CD4-positive, alpha-beta T cell treated with Interferon alpha-2 for 1 hour (primary cell): ENCODE data around the gene LTB4R.

ENCODE experiments used
- DNase-seq, 2 donors: peaks; one replicate each; pipeline ENCODE4 v3.0.0-alpha.2; 2020 to 2022

LTB4R gene

GRCh38 chr14:24279301-24280186 is 31.8 kb upstream of the LTB4R start:
- peak; percentile 59 to 71 for DNase-seq

DNA sequence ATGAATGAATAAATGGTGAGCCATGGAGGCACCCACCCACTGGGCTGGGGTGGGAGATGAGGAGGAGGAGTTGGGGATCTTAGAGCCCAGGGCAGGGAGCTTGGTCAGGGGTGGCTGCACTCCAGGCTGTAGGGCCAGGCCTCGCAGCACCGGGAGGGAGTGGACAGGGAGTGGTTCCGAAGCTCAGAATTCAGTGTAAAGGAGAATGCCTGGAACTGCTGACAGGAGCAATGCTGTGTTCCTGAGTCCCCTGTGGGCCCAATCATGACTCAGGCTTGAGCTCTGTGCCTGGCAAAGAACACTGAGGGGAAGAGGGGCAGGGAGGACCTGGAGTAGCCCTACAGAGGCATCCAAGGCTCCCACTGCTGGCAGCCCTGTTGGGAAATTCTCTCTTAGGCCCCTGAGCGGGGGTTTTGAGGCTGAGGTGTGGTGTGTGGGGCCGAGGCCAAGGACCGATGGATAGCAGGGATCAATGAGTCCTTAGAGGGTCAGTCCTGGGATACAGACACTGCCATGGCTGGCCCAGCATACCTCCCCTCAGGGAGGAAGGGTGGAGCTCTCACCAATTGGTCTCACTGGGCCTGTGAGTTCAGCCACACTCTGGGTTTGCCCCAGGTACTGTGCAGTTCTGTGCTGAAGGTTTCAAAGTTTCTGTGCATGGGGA is 30.4 kb upstream of the LTB4R start:
- DNase-seq = no peak

DNA sequence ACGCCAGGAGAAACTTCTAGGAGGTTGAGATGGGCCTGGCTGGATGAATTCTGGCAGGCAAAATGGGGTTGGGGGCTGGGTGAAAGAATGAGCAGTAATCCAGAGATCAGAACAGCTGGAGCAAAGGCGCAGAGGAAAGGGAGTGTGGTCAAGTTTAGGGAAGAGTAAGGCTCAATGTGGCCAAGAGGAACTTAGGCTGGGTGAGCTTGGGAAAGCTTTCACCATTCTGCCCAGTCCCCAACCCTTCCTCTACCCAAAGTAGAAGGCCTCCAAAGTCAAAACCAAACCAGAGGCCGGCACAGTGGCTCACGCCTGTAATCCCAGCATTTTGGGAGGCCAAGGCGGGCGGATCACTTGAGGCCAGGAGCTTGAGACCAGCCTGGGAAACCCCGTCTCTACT is 29.7 kb upstream of the LTB4R start:
- no peak for DNase-seq

DNA sequence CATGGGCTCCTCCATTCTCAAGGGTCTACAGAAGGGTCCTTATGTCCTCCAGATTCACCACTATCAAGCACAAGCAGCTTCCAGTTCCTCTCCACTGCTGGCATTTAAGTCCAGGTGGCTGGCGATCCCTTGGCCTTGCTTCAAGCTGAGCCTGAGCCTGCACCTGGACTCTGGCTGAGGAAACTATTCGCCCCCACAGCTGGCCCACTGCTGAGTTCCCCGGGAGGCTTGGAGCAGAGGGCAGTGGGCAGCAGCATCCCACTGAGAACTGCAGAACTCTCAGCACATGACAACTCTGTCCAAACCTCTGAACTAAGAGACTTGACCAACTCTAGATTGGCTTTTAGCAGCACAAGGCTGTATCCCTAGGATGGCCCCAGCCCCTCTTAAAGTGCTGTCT is 28.6 kb upstream of the LTB4R start:
- DNase-seq = no peak

DNA sequence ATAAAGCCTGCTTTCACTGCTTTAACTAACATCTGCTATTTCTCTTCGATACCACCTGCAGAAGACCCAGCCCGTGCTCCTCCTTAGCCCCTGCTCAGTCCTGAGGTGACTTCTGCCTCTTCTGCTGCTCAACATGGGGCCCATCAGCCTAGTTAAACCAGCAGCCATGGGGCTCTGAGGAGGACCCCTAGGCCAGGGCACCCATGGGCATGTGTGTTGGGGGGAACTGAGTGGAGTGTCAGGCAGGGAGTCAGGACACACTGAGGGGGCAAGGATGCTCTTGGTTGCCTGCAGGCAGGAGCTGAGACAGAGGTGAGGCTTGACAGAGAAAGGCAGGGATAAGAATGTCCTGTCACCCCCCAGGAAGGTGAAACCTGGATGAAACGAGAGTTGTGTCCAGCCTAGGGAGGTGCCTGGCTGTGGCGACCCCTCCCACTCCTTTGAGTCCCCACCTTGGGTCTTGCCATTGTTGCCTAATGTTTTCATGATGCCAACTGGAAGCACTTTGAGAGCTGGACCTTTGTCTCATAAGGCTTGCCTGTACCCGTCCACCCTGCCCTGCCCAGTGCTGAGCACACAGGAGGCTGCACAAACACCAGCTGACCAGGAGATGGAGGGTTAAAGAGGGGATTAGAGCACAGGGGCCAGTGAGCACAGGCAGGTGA is 27.4 kb upstream of the LTB4R start:
- no peak for DNase-seq

GRCh38 chr14:24284501-24285035 is 26.7 kb upstream of the LTB4R start:
- no peak for DNase-seq

DNA sequence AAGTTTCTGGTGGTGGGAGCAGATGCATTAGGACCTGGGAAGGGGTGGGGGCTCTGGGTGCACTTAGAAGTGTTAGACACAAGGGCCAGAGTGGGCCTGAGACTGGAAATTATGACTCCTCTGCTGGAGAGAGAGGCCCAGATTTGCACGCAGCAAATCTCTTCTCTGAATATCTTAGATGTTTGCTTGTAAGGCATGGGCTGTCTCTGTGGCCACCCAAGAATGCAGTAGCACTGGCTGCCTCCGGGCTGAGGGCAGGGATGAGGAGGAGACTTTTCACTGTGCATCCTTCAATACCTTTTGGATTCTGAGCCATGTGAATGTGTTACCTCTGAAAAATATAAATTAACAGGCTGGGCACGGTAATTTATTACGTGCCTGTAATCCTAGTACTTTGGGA is 26.0 kb upstream of the LTB4R start:
- no peak for DNase-seq

- no peak for DNase-seq
Measured at GRCh38 chr14:24286996-24287395, 24.3 kb upstream of the LTB4R start.

DNA sequence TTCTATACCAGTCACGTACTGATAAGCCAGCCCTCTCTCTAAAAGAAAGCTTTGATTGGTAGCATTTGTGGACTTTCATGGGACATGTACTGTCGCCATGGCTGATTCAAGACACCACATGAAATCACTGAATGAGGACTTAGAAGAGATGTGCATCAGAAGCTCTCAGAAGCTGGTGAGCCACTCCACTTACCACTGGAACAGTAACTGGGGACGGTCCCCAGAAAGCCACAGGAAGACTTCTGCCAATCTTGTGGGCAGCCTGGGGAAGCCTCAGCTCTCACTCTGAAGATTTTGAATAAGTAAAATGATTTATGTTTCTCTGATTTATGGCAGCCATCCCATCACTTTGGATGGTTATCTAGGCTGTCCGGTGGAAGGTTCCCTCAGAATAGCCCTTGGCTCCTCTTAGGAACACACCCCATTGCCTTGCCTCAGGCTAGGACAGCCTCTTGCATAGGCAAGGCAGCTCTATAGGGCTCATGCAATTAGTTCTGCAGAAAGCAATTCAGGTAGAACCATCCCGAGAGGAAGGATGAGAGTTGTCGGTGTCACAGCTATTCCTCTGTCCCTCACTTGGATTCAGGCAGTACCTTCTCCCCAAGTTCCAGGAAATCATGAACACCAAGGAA is 21.5 kb upstream of the LTB4R start:
- no peak for DNase-seq

DNA sequence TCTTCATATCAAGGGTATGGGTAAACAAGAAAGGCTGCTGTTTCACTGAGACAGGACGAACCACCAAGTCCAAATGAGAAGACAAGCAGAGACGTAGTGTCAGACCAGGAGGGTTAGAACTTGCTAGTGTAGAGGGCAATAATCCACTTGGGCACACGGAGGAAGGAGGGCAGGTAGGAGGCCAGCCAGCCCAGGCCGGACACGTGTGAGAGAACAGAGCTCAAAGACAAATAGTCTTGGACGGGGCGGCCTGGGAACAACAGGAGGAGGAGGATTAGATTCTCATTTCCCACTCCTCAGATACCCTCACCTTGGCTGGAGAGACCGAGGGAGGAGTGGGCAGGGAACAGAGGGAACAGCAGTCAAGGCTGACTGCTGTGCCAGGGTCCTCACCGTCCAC is 20.6 kb upstream of the LTB4R start:
- DNase-seq = no peak

DNA sequence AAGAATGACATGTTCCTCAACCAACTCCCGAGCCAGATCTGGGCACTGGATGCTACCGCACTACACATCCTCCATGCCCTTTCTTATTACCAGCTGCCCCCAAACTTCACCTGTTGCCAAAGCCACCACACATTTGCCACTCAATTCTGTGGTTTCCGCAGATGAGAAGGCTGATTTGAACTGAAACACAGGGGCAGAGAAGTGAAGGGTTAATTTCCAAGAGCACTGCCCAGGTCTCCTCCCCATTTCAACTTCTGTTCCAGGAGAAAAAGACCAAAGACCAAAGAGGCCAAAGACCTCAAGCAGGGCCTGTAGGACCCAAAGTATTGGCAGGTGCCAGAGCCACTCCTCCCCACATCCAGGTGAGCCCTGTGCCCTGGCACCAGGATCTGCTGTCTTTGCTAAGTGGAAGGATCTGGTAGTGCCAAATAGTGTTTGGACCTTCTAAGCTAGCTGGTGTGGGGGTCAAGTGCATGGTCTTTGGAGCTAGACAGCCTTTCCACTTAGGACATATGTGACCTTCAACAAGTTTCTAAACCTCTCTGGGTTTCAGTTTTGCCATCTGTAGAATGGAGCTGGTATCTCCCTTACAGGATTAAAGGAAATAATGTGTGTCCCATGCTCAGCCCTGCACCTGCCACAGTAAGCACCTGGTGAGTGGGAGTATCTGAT is 19.7 kb upstream of the LTB4R start:
- DNase-seq = no peak

- DNase-seq = no peak
Measured at GRCh38 chr14:24292118-24292807, 19.0 kb upstream of the LTB4R start.

DNA sequence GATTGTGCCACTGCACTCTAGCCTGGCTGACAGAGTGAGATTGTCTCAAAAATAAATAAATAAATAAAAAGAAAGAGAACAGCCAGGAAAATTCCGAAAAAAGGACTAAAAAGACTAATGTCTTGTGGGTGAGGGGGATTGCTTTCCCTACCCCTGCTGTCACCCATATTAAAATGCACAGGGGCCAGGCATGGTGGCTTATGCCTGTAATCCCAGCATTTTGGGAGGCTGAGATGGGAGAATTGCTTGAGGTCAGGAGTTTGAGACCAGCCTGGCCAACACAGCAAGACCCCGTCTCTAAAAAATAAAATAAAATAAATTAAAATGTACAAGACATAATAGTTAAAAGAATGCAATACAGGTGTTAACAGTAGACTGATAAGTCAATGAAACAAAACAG is 17.8 kb upstream of the LTB4R start:
- no peak for DNase-seq

DNA sequence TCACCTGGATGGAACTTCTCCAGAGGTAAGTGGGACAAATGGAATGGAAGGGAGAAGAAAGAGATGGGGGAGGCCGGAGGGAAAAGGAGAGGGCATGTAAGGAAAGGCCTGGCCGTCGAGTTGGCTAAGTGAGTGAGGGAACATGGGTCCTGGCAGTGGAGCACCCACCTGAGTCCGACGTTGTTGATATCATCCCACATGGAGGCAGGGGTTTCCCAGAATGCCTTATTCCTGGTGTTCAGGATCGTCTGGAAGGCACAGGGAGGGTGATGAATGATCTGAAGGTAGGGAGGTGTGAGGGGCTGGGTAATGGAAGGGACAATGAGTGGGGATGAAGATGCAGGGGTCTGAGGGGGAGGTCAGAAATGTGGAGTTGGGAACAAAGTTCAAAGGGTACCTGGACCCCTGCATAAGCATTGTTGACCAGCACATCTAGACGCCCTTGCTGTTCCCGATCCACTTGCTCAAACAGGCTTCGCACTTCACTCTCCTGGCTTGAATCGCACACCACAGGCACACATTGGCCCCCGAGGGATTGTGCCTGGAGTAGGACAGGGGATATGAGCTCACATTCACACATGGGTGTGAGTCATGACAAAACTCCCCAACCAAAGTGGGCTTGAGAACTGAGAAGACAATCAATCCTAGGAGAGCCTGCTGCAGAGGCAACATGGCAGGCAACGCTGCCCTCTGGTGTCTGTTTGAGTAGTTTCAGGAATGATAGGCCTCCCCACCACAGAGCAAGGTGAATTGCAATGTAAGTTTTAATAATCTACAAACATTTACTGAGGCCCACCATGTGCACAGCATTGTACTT is 14.8 kb upstream of the LTB4R start:
- DNase-seq = peak; percentile 81 to 84

DNA sequence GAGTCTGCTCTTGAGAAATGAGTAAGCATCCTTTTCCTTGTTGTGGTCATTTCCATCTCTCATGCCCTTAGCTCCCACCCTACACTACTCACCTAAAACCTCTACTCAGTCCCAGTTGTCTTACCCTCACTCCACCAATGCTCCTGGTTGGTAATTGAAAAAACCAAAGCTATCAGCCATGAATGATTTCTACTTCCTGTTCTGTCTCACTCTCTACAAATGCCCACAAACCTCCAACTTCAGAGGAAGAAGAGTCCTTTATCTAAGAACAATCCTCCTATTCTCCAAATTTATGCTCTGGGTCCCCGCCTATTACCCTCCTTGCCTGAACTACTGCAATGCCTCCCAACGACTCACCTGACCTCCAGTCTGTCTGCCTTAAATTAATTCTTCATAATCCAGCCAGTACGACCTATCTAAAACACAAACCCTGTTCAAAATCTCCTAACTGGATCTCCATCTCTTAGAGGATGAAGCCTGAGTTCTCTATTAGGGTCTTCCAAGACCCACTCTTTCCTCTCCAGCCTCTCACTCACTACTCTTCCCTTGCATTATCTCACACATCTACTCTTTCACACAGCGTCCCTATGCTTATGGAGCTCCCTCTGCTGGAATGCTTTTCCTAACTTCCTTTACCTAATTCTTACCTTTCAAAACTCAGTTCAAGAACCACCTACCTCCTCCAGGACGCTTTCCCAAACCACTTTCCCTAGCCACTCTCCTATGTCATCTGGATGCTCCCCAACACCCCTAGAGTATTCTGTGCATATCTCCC is 13.9 kb upstream of the LTB4R start:
- DNase-seq = no peak

- no peak for DNase-seq
Measured at GRCh38 chr14:24298892-24299254, 12.4 kb upstream of the LTB4R start.

DNA sequence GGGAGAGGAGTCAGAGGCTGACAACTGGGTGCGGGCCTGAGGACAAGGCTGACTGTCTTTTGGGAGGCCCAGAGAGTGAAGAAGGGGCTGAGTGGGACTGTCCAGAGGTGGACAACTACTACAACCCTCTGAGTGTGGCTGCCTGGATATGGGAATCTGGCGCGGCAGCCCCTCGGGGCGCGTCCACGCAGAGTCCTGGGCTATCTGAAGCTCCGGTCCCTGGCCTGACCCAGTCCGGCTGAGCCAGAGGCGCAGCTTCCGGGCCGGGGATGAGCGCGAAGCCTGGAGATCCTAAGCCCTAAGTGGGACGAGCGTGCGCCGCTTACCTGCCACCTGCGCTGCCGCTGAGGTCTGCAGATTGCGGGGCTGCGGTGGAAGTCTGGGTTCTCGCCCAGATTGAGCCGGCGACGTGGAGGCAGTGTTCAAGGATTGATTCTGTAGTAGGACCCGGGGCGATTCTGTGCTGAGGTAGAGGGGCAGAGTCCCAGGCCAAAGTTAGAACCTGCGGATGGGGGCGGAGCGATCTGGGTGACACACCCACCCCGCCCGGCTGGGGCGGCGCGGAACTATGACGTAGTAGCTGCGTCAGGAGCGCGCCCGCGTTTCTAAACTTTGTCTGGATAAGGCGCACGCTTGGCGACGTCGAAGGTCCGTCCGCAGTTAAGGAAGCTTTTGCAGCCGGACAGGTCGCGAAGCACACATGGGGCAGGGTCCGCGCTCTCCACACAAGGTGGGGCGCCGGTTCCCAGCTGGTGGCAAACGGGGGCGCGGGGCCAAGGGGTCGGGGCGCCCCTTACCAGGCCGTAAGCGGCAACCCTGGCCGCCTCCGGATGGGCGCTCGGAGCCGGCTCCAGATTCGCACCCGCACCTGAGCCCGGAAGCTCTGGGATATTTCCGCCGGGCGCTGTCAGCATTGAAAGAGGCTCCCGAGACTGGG is 11.8 kb upstream of the LTB4R start, which contains the start of the genes DHRS1 and NOP9:
Gene DHRS1 (minus strand): TSS at position 526 of the 937 bp plus-strand sequence. CDS start 674 bp downstream, outside the sequence.
Gene NOP9 (plus strand): TSS at position 596 of the 937 bp plus-strand sequence. CDS start 105 bp downstream, at position 701.
- peak; percentile 87 to 92 for DNase-seq

DNA sequence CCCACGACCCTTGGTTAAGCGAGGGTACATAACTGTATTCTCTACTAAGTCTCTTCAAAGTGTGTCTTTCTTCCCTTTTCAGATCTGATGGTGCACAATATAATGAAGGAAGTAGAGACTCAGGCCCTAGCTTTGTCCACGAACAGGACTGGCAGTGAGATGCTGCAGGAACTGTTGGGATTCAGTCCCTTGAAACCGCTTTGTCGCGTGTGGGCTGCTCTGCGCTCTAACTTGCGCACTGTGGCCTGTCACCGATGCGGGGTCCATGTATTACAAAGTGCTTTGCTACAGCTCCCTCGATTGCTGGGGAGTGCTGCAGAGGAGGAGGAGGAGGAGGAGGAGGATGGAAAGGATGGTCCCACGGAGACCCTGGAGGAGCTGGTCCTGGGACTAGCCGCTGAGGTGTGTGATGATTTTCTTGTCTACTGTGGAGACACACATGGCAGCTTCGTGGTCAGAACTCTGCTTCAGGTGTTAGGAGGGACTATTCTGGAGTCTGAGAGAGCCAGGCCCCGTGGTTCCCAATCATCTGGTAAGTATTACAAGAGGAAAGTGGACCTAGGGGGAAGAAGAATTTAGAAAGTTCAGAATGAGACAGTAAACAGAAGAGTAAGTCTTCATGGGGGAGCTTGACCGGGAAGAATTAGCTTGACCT is 10.8 kb upstream of the LTB4R start:
- DNase-seq = no peak
